A673 (cell line): Measurements from ENCODE around the gene LAMB3.

Experiments used
- CTCF ChIP-seq: fragments of 300-800, 200-600 bp; sonication (generic); conservative IDR thresholded peaks from 2 replicates; pipeline ENCODE4 v1.5.1; 2017; ENCODE audit warnings: low read depth, mild to moderate bottlenecking, antibody characterized with exemption, low read length, moderate library complexity, mixed read lengths
- EZH2 ChIP-seq: fragments of 200-600 bp; sonication (generic); IDR thresholded peaks from 2 replicates; pipeline ENCODE4 v1.6.1; 2017; ENCODE audit warnings: borderline replicate concordance, low read depth, mild to moderate bottlenecking, mixed read lengths, antibody characterized with exemption, low read length; ENCODE audit not compliant: poor library complexity, severe bottlenecking

DNA sequence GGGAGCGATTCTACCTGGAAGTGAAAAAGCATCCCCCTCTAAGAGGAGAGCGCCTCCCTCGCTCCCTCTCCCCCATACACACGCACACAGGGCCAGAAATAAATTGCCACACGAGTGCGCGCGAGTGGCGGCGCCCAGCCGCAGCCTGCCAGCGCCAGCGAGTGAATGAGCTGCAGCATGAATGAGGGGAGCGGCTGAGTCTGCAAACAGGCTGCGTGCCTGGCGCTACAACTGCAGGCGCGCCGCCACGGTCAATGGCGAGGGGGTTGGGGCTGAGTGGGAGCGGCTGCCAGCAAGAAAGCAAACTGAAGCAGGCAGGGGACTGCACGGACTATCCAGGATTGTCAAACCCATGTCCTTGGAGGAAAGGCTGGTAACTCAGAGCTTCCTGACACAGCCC lies 66.6 kb downstream of the LAMB3 start:
- TF ChIP-seq CTCF (peak; percentile 36; the same call in 1 of the 2 replicates), EZH2 (no peak)
